ENCODE measurements around the gene PCDHGB6.
A peak's percentile ranks its signal among the peaks of the same experiment; 100 is the strongest.
"Not testable (repeated sequence)": the region's sequence is repeated elsewhere in the genome, so short reads cannot be mapped to it uniquely, and the experiment has no call there.

PCDHGB6 gene

GRCh38 chr5:141387557-141388311, 20.1 kb upstream of the PCDHGB6 start, which contains the start of gene PCDHGB4:
Gene PCDHGB4 (plus strand): TSS chr5:141387698. CDS start chr5:141387885, 187 bp downstream.
- not testable (repeated sequence) for H3K4me3 ChIP-seq (ENCODE audit: low read length); DNase-seq (ENCODE audit: low read depth, low spot score)

GRCh38 chr5:141388661-141389060, 19.2 kb upstream of the PCDHGB6 start:
- DNase-seq (ENCODE audit: low read depth, low spot score): no peak
- H3K4me3 ChIP-seq (ENCODE audit: low read length): no peak overlapping the region

- DNase-seq (ENCODE audit: low read depth, low spot score): no peak
- H3K4me3 ChIP-seq (ENCODE audit: low read length): no peak overlapping the region
Observed at GRCh38 chr5:141389153-141390042, 18.4 kb upstream of the PCDHGB6 start.

- H3K4me3 ChIP-seq (ENCODE audit: low read length): no peak within 1 kb of the TSS
- DNase-seq (ENCODE audit: low read depth, low spot score): no peak
Observed at GRCh38 chr5:141392429-141393198, 15.2 kb upstream of the PCDHGB6 start, which contains the start of gene PCDHGA8. Gene PCDHGA8 (plus strand): TSS chr5:141392633. CDS start chr5:141392814, 181 bp downstream.

GRCh38 chr5:141393267-141393666, 14.6 kb upstream of the PCDHGB6 start:
- no peak for DNase-seq (ENCODE audit: low read depth, low spot score)
- H3K4me3 ChIP-seq (ENCODE audit: low read length): no peak overlapping the region

GRCh38 chr5:141394401-141395187, 13.2 kb upstream of the PCDHGB6 start:
- H3K4me3 ChIP-seq (ENCODE audit: low read length); DNase-seq (ENCODE audit: low read depth, low spot score): not testable (repeated sequence)

GRCh38 chr5:141397756-141398551, 9.9 kb upstream of the PCDHGB6 start, which contains the start of gene PCDHGB5:
Gene PCDHGB5 (plus strand): TSS chr5:141397947. CDS start chr5:141398128, 181 bp downstream.
- H3K4me3 ChIP-seq (ENCODE audit: low read length): not testable (repeated sequence)

GRCh38 chr5:141398608-141399007, 9.2 kb upstream of the PCDHGB6 start:
- DNase-seq (ENCODE audit: low read depth, low spot score): no peak
- no peak overlapping the region for H3K4me3 ChIP-seq (ENCODE audit: low read length)

More at GRCh38 chr5:141397756-141398551, 9.9 kb upstream of the PCDHGB6 start, which contains the start of gene PCDHGB5:
- not testable (repeated sequence) for DNase-seq (ENCODE audit: low read depth, low spot score)

- no peak overlapping the region for H3K4me3 ChIP-seq (ENCODE audit: low read length)
- no peak for DNase-seq (ENCODE audit: low read depth, low spot score)
Observed at GRCh38 chr5:141399555-141400258, 8.1 kb upstream of the PCDHGB6 start.

- H3K4me3 ChIP-seq (ENCODE audit: low read length): 0 out of 2 replicates have a peak within 1 kb of the TSS, but pooled peaks have one; percentile 5
- no peak for DNase-seq (ENCODE audit: low read depth, low spot score)
Observed at GRCh38 chr5:141402553-141403243, 5.1 kb upstream of the PCDHGB6 start, which contains the start of gene PCDHGA9. Gene PCDHGA9 (plus strand): TSS chr5:141402778. CDS start chr5:141402953, 175 bp downstream.

GRCh38 chr5:141403387-141403786, 4.4 kb upstream of the PCDHGB6 start:
- no peak for DNase-seq (ENCODE audit: low read depth, low spot score)
- H3K4me3 ChIP-seq (ENCODE audit: low read length): no peak overlapping the region

- DNase-seq (ENCODE audit: low read depth, low spot score): no peak
- no peak overlapping the region for H3K4me3 ChIP-seq (ENCODE audit: low read length)
Observed at GRCh38 chr5:141409598-141410306, 1.9 kb downstream of the PCDHGB6 start.

GRCh38 chr5:141411575-141411974, 3.8 kb downstream of the PCDHGB6 start:
- DNase-seq (ENCODE audit: low read depth, low spot score): no peak
- no peak overlapping the region for H3K4me3 ChIP-seq (ENCODE audit: low read length)

- DNase-seq (ENCODE audit: low read depth, low spot score): peak; percentile 70
- peak within 1 kb of the TSS; percentile 66 for H3K4me3 ChIP-seq (ENCODE audit: low read length)
Observed at GRCh38 chr5:141412854-141413539, 5.2 kb downstream of the PCDHGB6 start, which contains the start of gene PCDHGA10. Gene PCDHGA10 (plus strand): TSS chr5:141412987. CDS start chr5:141413176, 189 bp downstream.

- no peak for DNase-seq (ENCODE audit: low read depth, low spot score)
- H3K4me3 ChIP-seq (ENCODE audit: low read length): peak overlapping the region; percentile 66
Observed at GRCh38 chr5:141413540-141414069, 5.8 kb downstream of the PCDHGB6 start.

Measured in Jurkat, Clone E6-1 (cell line).